Left forelimb (tissue), 1 donor: Measurements from ENCODE around the gene ZNF496.
"Not testable (repeated sequence)": the region's sequence is repeated elsewhere in the genome, so short reads cannot be mapped to it uniquely, and the experiment has no call there.

Source experiments
- DNase-seq: peaks from one replicate; pipeline ENCODE4 v3.0.0-alpha.2; 2018; ENCODE audit warnings: low spot score

Gene ZNF496

DNA sequence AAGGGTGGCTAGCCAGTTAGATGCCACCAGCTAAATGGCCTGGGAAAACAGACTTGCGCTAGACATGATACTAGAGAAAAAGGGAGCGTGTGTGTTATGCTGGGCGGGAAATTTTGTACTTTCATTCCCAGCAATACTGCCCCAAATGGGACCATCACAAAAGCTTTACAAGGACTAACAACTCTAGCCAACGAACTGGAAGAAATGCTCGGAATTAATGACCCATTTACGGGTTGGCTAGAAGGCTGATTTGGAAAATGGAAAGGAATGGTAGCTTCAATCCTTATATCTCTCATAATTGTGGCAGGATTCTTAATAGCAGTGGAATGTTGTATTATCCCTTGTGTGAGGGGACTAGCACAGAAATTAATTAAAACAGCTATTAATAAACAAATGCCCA is 27.9 kb upstream of the ZNF496 start:
- no peak for DNase-seq

DNA sequence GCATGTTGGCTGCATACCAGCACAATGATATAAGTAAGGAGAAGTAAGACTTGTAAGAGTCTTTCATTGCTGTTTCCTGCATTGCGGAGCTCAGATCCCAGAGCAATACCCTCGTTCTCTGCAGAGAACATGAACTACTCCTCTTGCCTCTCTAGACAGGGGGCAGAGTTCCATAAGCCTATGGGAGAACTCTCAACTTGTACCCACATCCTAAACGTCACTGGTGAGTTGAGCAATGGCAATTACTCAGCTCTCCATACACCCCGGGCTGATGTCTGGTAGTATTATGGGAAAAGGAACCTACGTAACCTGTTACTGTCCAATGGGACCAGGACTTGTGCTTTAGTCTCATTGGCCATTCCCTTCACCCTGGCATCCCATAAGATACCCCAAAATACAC is 27.3 kb upstream of the ZNF496 start:
- DNase-seq: no peak

- DNase-seq: no peak
Observed at GRCh38 chr1:247357781-247358211, 26.1 kb upstream of the ZNF496 start.

DNA sequence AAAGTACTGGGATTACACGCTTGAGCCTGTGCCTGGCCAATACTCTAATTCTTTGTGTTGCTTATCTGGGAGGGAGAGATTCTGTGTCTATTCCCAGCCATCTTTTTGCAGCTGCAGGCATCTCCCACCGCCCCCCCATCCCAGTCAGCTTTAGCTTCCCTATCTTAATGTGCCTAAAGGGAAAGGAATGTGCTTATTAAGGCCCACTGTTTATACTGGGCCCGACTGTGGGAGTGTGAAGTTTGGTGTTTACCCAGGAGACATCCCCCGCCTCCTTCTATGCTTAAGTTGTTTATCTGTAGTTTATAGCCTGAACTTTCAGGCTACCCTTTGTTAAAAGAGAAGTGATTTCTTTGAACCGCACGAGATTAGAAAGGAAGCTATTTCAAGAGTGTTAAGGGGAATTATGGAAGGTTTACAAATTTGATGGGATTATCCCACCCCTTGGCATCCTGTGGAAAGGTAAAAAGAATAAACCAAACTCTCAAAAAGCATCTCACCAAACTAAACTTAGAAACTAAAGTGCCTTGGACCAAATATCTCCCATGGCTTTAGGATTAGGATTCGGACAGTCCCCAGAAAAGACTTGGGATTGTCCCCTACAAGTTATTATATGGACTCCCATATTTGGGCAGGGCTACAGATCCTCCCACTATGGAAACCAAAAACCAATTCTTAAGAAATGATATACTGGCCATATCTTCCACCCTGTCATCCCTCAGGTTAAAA is 25.5 kb upstream of the ZNF496 start:
- DNase-seq: no peak

DNA sequence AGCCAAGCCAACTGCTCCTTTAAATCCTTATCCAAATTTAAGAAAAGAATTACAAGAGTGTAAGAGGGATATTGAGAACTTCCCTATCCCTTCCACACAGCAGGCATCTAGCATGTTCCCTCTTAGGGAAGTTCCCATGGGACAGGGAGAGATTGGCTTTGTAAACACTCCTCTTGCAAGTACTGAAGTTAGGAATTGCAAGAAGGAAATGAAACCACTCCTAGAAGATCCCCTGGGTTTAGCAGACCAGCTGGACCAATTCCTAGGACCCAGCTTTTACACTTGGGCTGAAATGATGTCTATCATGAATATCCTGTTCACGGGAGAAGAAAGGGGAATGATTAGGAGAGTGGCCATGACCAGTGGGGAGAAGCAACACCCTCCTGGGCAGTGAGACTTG is 23.5 kb upstream of the ZNF496 start:
- DNase-seq: not testable (repeated sequence)

- no peak for DNase-seq
Observed at GRCh38 chr1:247352175-247352574, 20.5 kb upstream of the ZNF496 start.

DNA sequence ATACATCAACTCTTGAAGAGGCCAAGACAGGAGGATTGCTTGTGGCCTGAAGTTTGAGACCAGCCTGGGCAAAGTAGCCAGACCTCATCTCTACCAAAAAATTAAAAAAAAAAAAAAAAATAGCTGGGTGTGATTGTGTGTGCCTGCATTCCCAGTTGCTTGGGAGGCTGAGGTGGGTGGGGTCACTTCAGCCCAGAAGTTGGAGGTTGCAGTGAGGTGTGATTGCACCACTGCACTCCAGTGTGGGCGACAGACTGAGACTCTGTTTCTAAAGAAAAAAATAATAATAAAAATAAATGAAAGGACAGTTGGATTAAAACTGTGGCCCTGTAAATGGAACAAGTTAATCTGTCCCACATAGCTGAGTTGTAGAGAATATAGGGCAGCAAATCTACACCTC is 18.9 kb upstream of the ZNF496 start:
- DNase-seq: no peak

GRCh38 chr1:247347477-247348222 is 16.0 kb upstream of the ZNF496 start:
- DNase-seq: no peak

- no peak for DNase-seq
Observed at GRCh38 chr1:247345881-247346280, 14.2 kb upstream of the ZNF496 start.

DNA sequence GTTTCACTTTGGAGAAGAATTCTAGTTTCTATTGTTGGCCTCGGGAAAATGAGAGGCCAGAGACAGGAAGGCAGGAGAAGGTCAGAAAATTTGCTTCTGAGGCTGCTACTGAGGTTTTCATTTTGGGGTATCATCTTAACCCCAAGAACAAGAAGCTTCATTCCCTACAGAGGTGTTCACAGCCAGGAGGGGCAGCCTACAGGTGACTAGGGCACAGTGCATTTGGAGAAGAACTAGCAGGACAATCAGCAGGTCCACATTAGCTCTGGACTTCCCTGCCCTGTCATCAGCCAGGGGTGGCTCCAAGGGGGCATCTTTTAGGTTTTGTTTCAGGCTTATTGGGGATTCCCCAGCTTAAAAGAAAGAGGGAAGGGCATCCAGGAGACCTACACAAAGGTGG is 12.1 kb upstream of the ZNF496 start:
- DNase-seq: no peak

- no peak for DNase-seq
Observed at GRCh38 chr1:247338723-247339275, 7.1 kb upstream of the ZNF496 start.

DNA sequence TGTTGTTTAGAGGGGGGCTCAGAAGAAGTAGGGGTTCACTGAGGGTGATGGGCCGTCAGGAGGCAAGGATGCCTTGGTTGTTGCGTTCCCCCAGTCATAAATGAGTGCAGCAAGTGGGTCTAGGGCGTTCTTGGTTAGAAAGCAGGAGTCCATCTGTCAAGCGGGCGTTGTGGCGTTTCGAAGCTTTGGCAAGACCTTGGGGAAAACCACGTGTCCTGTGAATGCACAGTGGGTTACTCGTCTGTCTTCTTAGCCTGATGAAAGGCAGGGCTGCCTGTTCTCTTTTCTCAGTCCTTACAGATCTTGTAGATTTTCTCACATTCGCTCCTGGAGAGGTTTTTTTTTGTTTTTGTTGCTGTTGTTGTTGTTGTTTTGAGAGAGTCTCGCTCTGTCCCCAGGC is 6.3 kb upstream of the ZNF496 start:
- no peak for DNase-seq

- DNase-seq: no peak
Observed at GRCh38 chr1:247337250-247337746, 5.6 kb upstream of the ZNF496 start.

DNA sequence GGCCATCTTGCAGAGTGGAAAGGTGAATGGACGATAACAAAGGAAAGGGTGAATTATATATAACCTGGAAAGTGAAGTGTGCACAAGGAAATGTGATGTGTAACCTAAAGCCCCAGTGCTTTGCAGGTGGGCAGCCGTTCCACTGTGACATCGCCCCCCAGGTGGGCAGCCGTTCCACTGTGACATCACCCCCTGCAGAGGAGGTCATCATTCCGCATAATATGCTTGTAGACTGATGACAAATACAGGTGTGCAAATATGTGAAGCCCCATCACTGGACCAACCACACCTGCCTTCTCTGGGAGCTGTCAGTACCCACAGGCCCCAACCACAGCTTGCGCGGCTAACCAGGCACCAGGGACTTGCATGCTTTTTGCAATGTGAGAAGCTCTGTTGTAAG is 4.7 kb upstream of the ZNF496 start:
- no peak for DNase-seq

- DNase-seq: no peak
Observed at GRCh38 chr1:247335882-247336281, 4.2 kb upstream of the ZNF496 start.

DNA sequence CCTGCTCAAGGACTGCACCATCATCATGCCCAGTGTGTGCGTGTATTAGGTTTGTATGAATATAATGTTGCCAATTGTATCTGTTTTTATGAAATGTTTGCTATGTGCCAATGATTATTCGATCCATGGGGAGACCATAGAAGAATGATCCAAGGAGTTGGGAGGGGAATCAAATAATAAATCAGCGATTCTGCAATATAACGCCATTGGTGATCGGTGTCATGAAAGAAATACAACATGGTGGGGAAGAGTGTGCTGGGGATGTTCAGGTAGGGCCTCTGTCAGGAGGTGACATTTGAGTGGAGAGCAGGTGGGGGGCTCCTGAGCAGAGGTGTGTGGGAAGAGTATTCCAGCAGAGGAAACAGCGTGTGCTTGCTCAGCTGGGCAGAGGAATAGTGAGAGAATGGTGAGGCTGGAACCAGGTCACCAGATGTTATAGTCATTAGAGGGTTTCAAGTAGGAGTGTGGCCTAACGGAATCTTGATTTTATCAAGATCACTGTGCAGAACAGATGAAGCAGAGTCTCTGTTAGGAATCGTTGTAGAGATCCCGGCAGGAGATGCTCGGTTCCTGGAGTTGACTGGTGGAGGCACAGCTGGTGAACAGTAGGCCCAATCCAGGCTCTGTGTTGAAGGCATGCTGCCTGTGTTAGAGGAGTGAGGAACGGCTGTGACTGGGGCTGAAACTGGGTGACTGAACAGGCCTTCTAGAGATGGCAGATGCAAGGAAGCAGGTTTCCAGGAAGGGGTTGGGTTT is 2.9 kb upstream of the ZNF496 start:
- DNase-seq: no peak

- DNase-seq: no peak
Observed at GRCh38 chr1:247332623-247333361, 1.1 kb upstream of the ZNF496 start.

DNA sequence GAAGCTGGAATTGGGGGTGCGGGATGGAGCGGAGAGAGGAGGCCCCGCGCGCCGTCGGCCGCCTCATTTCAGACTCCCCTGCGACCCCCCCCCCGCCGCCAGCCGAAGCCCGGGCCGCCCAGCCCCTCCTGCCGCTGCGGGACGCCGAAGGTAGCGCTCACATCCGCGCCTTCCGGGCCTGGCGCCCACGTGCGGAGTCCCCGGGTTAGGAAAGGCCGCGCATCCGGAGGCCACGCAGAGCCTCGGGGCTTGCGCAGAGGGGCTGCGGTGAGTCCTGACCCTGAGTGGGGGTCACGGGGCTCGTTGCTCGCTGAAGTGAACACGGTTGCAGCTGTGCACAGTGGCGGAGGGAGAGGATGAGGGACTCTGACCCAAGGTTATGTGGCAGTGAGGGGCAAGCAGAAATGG is 552 bp upstream of the ZNF496 start:
- peak; percentile 79 for DNase-seq

DNA sequence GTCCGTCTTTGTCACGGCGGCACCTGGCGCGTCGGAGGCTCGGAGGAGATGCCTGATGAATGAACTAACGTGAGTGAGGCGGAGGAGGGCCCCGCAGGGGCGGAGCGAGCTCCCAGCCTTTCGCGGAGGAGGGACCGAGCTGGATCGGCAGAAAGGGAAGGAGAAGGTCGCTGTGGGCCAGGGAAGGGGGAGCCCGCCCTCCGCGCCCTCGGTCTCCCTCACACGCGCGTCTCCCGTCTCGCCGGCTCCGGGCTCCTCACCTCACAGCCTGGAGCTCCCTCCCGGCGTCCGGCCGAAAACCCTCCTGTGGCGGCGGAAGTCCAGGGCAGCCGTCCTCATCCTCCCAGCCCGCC is 519 bp downstream of the ZNF496 start:
- DNase-seq: peak; percentile 83

DNA sequence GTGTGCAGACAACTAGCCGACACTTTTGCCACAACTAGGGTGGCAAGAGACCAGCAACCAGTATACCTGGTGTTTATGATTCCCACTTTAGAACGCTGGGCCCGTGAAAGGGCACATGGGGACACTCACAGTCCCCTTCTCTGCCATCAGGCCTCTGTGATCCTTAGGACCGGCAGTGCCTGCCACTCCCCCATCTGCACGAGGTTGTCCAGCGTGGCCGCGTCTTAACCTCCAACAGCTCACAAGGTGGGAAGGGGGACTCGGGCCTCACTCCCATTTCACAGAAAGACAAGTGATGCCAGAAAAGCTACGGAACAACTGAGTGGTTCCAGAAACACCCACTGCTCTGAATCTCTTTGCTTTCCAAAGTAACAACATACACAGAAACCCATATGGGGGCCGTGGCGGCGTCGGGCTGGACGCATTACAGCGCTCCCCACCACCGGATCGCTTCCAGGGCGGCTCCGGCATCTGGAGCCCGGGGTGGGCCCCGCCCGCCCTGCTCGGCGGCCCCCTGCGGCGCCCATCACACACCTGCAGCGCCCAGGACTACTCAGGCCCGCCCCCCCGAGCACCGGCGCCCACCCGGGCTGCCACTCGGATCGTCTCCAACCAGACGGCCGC is 1.0 kb downstream of the ZNF496 start:
- no peak for DNase-seq

- DNase-seq: no peak
Observed at GRCh38 chr1:247329097-247329617, 2.5 kb downstream of the ZNF496 start.
